ENCODE results near the gene MLN.

The MLN gene

GRCh38 chr6:33813990-33814985, 10.5 kb upstream of the MLN start:
- no peak for DNase-seq (ENCODE audit: low read depth in 2 of 2)

- no peak for DNase-seq (ENCODE audit: low read depth in 2 of 2)
Observed at GRCh38 chr6:33813246-33813904, 9.6 kb upstream of the MLN start.

GRCh38 chr6:33812669-33813068, 8.9 kb upstream of the MLN start:
- peak in 1 of 2 donors; percentile 18 for DNase-seq (ENCODE audit: low read depth in 2 of 2)

DNA sequence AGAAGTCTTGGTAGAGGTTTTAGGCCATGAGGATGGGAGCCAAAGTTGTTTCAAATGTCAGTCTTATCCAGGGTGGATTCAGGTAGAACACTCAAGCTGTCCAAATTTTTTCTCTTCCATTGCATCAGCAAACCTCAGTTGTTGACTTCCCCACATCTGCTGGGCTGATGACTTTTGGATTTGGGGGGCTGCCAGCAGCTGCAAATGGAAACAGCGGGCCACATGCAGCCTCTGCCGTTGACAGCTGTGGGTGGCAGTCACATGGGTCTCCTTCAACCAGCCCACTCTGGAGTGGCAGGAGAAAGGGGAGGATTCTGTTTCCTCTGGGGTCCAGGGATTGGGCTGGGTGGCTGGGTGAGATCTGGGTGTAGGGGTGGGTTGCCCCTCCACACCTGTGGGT, 5.8 kb upstream of the MLN start:
- no peak for DNase-seq (ENCODE audit: low read depth in 2 of 2)

DNA sequence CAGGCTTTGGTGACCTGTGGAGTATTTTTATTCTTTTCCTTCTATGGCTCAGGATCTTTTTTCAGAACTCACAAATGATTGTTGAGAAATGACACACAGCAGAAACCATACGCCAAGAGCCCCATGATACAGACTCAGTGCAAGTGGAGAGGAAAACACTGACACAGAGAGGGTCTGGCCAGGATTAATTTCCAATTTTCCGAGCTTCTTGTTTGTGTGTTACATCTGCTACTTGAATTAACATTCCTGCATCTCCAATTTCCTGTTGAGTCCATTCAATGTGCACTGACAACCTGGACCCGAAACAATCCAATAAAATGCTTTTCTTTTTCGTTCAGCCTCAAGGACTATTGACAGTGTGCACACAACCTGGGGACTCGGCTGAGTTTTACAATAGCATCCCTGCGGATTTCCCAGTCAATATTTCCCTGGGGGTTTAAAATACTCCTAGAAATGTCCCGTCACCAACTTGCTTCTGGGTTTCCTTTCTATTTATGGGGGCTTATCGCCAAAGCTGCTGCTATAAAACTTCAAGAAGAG, 4.9 kb upstream of the MLN start:
- no peak for DNase-seq (ENCODE audit: low read depth in 2 of 2)

- no peak for DNase-seq (ENCODE audit: low read depth in 2 of 2)
Observed at GRCh38 chr6:33807606-33808005, 3.8 kb upstream of the MLN start.

DNA sequence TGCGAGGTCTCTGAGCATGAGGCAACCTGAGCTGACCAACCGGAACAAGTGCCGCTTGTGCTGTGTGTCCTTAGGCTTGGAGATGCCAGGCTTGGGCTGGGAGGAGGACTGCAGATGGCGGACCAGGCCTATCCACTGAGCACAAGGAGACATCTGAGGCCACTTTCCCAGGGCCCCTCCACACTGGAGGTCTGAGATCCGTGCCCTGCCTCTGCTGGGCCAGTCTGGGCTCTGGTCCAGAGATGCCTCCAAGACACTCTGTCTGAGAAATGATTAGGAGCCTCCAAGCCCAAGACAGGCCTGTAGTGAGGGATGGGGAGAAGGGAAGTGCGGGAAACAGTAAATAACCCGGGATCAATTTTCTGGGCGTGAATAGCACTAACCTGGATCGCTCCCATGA, 3.0 kb upstream of the MLN start:
- no peak for DNase-seq (ENCODE audit: low read depth in 2 of 2)

DNA sequence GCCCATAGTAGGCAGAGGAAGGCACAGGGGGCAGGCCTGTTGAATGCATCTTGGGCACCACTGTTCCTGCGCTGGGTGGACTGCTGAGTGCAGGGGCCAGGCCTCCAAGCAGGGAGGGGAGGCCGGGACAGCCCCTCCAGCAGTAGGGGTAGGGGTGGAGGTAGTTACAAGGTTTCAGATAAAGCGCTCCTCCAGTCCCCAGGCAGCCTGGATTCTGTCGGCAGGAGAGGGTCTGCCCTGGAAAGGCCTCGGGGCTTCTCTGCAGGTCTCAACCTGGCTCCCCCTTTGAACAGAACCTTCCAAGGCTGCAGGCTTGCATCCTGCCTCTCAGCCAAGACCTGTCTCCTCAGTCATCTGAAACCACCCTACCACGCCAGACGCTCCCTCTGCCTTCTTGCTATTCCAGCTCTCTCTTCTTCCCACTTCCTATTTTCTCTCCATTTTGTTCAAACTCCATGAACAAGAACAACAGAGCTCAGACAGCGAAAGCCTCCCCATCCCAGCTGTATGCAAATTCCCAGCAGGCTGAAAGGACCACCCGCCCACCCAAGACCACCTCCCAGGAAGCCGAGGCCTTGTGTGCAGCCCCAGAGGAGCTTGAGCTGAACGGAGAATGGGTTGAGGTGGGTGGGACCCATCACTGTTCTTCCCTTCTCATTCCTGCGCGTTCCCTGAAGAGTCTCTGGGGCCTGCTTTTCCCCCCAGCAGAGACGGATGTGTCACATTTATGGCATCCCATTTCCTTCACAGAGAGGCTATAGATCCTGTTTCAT, 1.4 kb downstream of the MLN start:
- no peak for DNase-seq (ENCODE audit: low read depth in 2 of 2)

DNA sequence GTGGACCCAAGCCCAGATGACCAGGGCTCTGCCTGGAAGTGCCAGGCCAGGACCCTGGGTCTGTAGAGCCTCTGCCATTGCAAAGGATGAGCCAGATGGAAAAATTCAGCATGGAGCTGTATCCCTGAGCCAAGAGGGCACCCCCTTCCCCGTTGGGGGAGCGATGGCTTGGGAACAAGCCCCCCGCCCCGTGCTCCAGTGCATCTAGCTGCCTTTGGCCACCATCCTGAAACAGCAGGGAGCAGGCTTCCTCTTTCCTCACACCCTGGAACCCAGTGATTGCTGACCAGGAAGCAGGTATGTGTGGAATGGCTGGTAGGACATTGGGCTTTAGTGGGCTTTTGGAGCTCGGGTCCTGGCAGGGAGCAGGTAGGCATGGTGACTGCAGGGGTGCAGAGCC, 2.2 kb downstream of the MLN start:
- DNase-seq (ENCODE audit: low read depth in 2 of 2) = no peak

DNA sequence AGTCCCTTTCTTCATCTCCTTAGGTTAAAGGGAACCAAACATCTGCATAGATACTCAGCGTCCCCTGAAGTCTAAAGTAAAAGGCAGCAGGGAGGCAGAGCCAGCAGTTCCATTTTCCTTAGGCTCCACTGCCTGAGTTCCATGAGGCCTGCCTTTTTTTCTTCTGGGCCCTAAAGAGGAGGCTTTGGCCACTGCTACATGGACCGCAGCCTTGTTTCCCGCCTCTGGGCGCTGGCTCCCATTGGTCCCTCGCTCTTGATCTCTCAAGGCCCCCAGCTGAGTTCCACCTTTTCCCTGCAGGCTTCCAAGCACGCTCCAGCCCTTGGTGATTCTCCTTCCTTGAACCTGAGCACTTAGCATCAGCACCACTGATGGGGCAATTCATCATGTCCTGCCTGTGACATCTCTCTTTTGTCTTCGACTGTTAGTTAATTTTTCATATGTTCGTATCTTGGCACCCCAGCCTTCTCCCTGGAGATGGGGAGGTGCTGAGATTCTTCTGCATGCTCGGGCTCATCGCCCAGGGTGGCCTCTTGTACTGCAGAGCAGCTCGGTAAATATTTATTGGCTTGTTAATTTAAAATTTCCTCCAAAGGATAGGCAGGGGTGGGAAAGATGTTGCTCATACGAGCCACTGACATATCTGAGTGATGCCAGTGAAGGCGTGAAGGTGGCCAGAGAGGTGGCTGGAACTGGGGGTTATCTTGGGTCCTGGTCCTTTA, 3.4 kb downstream of the MLN start:
- DNase-seq (ENCODE audit: low read depth in 2 of 2) = no peak

- no peak for DNase-seq (ENCODE audit: low read depth in 2 of 2)
Observed at GRCh38 chr6:33799454-33800113, 4.2 kb downstream of the MLN start.

- no peak for DNase-seq (ENCODE audit: low read depth in 2 of 2)
Observed at GRCh38 chr6:33798343-33798848, 5.4 kb downstream of the MLN start.

GRCh38 chr6:33797626-33798342, 6.0 kb downstream of the MLN start:
- no peak for DNase-seq (ENCODE audit: low read depth in 2 of 2)

DNA sequence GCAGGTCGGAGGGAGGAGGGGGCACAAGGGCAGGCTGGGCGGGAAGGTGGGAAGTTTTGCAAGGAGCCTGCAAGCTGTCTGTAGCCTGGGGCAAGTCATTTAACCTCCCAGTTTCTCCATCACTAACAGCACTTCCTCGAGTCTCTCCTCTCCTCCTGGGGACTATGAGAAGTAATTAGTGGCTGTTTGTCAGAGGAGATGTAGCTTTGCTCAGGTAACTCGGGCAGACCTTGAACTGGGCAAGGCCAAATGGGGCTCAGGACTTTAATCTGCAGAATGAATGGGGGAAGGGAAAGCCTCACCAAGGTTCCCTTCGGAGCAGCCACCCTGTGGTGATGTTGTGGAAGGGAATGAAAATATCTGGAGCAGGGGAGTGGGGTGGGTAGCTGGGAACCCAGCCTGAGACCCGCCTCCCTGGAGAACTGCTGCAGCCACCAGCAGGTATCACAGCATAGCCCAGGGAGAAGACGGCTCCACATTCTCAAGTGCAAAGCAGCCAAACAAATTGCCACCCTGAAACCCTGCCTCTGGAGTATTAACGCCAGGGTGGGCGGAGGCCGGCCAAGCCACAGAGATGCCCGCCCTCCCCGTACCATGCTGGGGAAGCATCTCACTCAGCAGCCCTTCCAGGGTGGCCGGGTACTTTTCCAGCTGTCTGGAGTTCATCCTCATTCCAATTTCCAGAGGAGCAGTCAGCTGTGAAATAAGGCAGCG, 8.7 kb downstream of the MLN start:
- no peak for DNase-seq (ENCODE audit: low read depth in 2 of 2)

GRCh38 chr6:33792981-33793380, 10.8 kb downstream of the MLN start:
- no peak for DNase-seq (ENCODE audit: low read depth in 2 of 2)

- no peak for DNase-seq (ENCODE audit: low read depth in 2 of 2)
Observed at GRCh38 chr6:33791620-33792019, 12.2 kb downstream of the MLN start.

DNA sequence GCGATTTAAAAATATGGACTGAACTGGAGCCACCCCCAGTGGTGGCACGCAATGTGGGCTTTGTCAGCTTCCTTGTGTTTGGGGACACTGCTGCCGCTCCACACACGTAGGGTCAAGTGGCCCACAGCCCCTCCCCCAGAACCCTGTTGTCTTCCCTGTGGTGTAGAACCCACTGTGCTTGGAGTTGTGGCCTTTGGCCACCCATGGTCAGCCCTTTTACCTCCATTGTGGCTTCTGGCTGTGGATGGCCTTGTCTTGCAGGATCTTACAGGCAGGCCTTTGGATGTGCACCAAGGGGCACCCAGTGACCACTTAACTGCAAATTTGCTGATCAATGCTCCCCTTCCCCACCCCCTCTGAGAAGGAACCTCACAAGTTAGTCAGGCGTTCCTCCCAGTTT, 12.9 kb downstream of the MLN start:
- DNase-seq (ENCODE audit: low read depth in 2 of 2) = no peak

GRCh38 chr6:33790379-33790778, 13.4 kb downstream of the MLN start:
- no peak for DNase-seq (ENCODE audit: low read depth in 2 of 2)

DNA sequence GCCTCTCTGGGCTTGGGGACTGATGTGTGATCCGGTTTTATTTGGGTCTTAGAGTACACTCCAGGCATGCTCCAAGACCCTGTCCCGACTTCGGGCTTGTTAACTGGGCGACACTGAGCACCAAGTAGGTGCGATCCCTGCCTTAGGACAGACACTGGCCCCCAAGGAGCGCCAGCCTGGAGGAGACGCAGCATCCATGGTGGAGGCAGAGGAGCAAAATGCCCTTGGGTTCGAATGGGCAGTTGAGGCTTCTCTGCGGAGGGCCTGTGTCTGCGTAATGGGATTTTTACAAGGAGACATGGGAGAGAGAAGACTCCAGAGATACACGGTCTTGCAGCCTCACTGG, 14.3 kb downstream of the MLN start:
- DNase-seq (ENCODE audit: low read depth in 2 of 2) = no peak

Data from stimulated activated CD8-positive, alpha-beta memory T cell treated with anti-CD3 and anti-CD28 coated beads, Interleukin-2, amount 100 ng/mL, for 48 hours (primary cell).